Glutamatergic neuron (in vitro differentiated cells): Measurements from ENCODE around the gene ING3. TPM values are rescaled to one million over a fixed set of nuclear protein-coding genes. Genes with fewer than 3 reads are reported as not detected.

Experiments used
- DNase-seq: peaks from one replicate; pipeline ENCODE4 v3.0.0; 2022
- H3K27ac Mint-ChIP-seq: one replicate; pipeline ENCODE4 v1.8.0; 2020; ENCODE audit warnings: mild to moderate bottlenecking, mixed read lengths, inconsistent platforms; ENCODE audit not compliant: unreplicated experiment
- H3K27me3 Mint-ChIP-seq: one replicate; pipeline ENCODE4 v1.8.0; 2020; ENCODE audit warnings: mild to moderate bottlenecking, moderate library complexity, mixed read lengths, inconsistent platforms; ENCODE audit not compliant: unreplicated experiment
- H3K36me3 Mint-ChIP-seq: one replicate; pipeline ENCODE4 v1.8.0; 2020; ENCODE audit warnings: mild to moderate bottlenecking, mixed read lengths, inconsistent platforms; ENCODE audit not compliant: unreplicated experiment
- H3K4me1 Mint-ChIP-seq: one replicate; pipeline ENCODE4 v1.8.0; 2020; ENCODE audit warnings: mild to moderate bottlenecking, low read depth, mixed read lengths, inconsistent platforms; ENCODE audit not compliant: unreplicated experiment
- H3K4me3 Mint-ChIP-seq: one replicate; pipeline ENCODE4 v1.8.0; 2020; ENCODE audit warnings: mild to moderate bottlenecking, mixed read lengths, inconsistent platforms; ENCODE audit not compliant: unreplicated experiment
- H3K9me3 Mint-ChIP-seq: one replicate; pipeline ENCODE4 v1.8.0; 2020; ENCODE audit warnings: mild to moderate bottlenecking, moderate library complexity, mixed read lengths, inconsistent platforms; ENCODE audit not compliant: unreplicated experiment
- CTCF ChIP-seq: fragments of 200-600 bp; sonication (generic); IDR thresholded peaks from one replicate; pipeline ENCODE4 v1.5.0; 2021; ENCODE audit not compliant: partially characterized antibody, unreplicated experiment
- total RNA-seq: library from RNA; stranded (reverse); fragmentation: NEBNext Ultra II Directional; extraction: Animal tissue kit (Norgen Biotek cat#: 25700); gene quantifications from one replicate; pipeline ENCODE4 v1.2.1, GENCODE V29; 2021; ENCODE audit not compliant: unreplicated experiment

Gene ING3
- total RNA-seq, 1 donor from 2014 or later = 14.9 TPM

GRCh38 chr7:120997882-120998474 lies 47.4 kb downstream of the ING3 start:
- Mint-ChIP-seq H3K4me3 (no peak overlapping the region), H3K9me3 (no peaks in the 10 kb centered on the region), H3K27me3 (no peaks in the 10 kb centered on the region), H3K4me1 (no peaks in the 10 kb centered on the region), H3K36me3 (no peaks in the 10 kb centered on the region), H3K27ac (no peak overlapping the region)
- no peak for DNase-seq
- no peak for TF ChIP-seq CTCF

GRCh38 chr7:120998520-120998919 lies 47.9 kb downstream of the ING3 start:
- no peaks in the 10 kb centered on the region for H3K27me3 Mint-ChIP-seq
- no peaks in the 10 kb centered on the region for H3K9me3 Mint-ChIP-seq
- no peak overlapping the region for H3K4me3 Mint-ChIP-seq
- H3K27ac Mint-ChIP-seq = no peak overlapping the region
- TF ChIP-seq CTCF = no peak
- DNase-seq = no peak
- no peaks in the 10 kb centered on the region for H3K36me3 Mint-ChIP-seq
- no peaks in the 10 kb centered on the region for H3K4me1 Mint-ChIP-seq

GRCh38 chr7:120998996-120999565 lies 48.5 kb downstream of the ING3 start:
- Mint-ChIP-seq H3K27me3 (no peaks in the 10 kb centered on the region), H3K4me3 (no peak overlapping the region), H3K27ac (no peak overlapping the region), H3K4me1 (no peaks in the 10 kb centered on the region), H3K36me3 (no peaks in the 10 kb centered on the region), H3K9me3 (no peaks in the 10 kb centered on the region)
- no peak for DNase-seq
- no peak for TF ChIP-seq CTCF

GRCh38 chr7:121000081-121000983 lies 49.8 kb downstream of the ING3 start:
- Mint-ChIP-seq H3K9me3 (no peaks in the 10 kb centered on the region), H3K4me1 (no peaks in the 10 kb centered on the region), H3K4me3 (no peak overlapping the region), H3K36me3 (no peaks in the 10 kb centered on the region), H3K27me3 (no peaks in the 10 kb centered on the region), H3K27ac (no peak overlapping the region)
- DNase-seq = no peak
- TF ChIP-seq CTCF = no peak
